GM11168 (cell line): ENCODE results near the gene PTPRN2.

Experiments
- in situ Hi-C: fragments of 300-500 bp; cut with MboI; formaldehyde crosslinking; loops from one replicate; pipeline ENCODE4 v1.12.0; 2022; ENCODE audit warnings: low sequenced_read_pairs; ENCODE audit not compliant: unreplicated experiment

The PTPRN2 gene

DNA sequence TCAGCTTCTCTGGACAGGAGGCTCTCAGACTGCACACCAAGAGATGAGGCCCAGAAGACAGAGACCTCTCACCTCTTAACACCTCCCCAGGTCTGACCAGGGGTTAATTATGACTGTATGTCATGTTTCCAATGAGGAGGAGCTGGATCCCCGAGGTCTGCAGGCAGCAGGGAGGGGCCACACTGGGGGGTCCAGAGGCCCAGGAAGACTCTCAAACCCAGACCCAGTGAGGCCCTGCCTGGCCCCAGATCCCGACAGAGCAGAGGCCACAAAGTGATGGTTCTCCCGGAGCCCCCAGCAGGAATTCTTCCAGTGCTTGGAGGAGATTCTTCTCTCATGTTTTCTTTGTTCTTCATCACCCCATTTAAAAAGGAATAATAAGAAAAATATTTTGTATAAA is 28.8 kb downstream of the PTPRN2 start:
- in situ Hi-C loops = no loop called here

DNA sequence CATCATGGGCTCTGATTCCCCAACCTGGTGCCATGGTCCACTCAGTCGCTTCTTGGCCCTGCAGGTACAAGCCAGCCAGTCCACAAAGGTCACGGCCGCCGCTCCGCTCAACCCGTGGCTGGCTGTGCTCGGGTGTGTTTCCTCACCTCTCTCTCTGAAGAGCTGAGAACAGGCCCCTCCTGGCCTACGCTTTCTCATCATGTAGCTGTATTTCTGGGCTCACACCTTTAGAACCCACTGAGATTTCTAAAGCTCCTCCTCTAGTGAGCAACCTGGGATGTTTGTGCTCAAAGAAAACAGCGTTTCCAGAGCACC is 30.2 kb downstream of the PTPRN2 start:
- in situ Hi-C loops = no loop called here

DNA sequence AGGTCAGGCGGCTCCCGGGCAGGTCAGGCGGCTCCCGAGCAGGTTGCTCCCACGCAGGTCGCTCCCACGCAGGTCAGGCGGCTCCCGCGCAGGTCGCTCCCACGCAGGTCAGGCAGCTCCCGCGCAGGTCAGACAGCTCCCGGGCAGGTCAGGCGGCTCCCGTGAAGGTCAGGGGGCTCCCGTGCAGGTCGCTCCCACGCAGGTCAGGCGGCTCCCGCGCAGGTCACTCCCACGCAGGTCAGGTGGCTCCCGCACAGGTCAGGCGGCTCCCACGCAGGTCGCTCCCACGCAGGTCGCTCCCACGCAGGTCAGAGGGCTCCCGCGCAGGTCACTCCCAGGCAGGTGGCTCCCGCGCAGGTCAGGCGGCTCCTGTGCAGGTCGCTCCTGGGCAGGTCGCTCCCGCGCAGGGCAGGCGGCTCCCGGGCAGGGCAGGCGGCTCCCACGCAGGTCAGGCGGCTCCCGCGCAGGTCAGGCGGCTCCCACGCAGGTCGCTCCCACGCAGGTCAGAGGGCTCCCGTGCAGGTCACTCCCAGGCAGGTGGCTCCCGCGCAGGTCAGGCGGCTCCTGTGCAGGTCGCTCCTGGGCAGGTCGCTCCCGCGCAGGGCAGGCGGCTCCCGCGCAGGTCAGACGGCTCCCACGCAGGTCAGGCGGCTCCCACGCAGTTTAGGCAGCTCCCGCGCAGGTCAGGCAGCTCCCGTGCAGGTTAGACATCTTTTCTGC is 30.7 kb downstream of the PTPRN2 start:
- in situ Hi-C loops = no loop called here

DNA sequence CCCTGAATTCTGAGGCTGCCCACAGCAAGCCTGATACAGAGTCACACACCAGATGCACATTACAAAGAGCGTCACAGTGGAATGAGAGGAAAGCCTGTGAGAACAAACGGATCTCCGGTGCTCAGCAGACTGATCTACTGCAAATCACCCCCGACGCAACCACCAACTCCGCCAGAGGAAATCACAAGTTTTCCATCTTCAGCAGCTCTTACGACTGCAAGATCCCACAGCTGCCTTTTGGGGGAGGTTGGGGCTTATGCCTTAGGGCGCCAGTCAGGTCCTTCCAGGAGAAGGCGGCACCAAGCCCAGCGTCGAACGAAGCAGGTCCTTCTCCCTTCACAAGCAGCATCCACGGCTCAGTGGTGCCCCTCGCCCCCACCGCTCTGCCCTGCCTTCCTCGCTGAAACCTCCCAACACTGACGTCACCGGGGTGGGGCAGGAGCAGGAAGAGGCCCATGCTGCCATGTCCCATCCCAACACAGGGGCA is 32.5 kb downstream of the PTPRN2 start:
- in situ Hi-C loops = no loop called here

DNA sequence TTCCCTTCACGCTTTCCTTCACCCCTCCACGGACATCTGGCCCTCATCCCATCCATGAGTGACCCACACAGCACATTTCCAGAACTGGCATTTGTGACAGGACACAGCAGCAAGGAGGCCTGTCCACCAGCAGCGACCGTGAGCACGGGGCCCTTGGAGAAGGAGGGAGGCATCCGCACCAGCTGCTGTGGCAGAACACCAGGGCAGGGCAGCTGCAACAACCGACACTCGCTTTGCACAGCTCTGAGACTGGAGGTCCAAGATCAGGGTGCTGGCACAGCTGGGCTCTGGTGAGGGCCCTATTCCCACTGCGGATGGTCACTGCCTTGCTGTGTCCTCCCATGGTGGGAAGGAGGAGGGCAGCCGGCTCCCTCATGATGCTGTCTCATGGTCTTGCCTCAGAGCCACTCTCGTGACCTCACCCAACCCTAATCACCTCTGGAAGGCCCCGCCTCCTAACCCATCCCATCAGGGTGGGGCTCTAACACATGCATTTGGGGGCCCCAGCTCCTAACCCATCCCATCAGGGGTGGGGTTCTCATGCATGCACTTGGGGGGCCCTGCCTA is 36.7 kb downstream of the PTPRN2 start:
- in situ Hi-C loops = no loop called here

DNA sequence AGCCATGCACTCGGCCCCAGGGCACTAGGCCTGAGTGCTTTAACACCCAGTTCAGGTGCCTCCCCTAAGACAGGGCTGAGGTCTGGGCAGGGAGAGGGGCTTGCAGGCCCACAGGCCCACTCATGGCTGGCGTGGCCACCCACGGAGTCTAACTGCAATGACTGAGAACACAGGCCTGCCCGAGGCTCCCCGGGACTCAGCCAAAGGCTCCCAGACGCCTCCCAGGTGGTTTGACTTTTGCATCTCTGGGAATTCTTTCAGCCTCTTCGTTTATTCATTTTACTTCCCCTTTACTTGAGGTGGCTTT is 37.3 kb downstream of the PTPRN2 start:
- in situ Hi-C loops = no loop called here

DNA sequence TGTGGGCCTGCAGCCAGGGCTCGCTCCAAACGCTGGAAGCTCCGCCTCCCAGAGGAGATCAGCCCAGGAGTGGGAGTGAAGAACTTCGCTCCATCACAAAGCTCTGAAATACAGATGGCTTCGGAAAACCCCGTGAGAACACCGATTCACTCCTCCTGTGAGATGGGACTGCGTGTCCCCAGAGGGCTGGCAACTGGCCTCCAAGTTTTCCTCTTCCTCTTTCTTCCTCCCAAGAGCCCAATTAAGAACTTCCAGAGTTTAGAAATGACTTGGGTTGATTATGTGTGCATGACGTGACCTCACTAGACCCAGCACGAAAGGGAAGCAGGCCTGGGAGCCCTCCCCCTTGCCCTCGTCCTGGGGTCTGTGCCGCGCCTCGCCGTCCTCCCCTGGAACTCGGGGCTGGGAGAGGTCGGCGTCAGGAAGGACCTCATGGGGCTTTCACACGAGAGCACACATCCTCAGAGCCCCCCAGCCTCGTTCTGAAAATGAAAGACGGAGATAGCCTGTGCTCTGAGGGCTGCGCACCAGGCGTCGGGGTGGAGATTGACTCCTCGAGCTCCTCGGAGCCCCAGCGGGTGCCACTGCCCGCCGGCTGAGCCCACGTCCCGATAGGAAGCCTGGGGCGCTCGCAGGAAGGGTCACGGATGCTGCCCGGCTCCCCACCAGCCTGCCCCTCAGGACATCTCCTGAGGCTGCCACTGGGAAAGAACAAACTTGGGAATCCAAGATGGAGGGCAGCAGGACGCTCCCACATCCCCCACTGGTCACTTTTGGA is 37.8 kb downstream of the PTPRN2 start:
- in situ Hi-C loops = no loop called here

DNA sequence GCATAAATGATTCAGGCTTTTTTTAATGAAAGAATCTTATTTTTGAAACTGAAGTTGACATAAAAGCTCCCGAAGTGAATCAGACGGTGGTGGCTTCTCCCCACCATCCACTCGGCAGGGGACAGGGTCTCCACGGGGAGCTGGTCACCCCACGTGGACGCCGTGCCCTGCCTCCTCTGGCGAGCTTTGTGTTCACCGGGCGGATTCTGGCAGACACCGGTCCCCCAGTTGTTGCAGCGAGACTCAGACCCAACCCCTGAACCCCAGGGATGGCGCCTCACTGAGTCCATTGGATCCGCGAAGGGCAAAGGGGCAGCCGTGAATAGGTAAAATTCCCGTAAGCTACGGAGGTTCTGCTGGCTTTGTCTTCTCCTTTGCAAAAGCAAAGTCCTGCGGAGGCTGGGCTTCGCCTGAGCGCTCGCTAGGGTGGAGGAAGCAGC is 38.4 kb downstream of the PTPRN2 start:
- in situ Hi-C loops = no loop called here

DNA sequence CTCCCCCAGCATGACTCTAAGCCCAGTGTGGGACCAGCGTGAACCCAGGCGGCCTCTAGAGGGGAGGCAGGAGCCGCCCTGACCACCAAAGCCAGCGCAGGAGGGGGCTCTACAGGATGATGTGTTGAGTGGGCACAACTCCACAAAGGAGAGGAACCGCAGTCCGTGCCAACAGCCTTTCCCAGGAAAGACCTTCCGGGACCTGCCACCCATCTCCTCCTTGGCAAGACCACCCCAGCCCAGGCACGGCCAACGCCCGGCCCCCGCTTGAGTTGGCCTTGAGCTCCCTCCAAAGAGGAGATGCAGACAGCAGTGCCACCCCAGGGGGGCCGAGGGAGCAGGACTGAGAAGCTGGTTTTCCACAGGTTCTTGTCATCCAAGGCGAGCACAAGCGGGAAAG is 38.9 kb downstream of the PTPRN2 start:
- in situ Hi-C loops = no loop called here

DNA sequence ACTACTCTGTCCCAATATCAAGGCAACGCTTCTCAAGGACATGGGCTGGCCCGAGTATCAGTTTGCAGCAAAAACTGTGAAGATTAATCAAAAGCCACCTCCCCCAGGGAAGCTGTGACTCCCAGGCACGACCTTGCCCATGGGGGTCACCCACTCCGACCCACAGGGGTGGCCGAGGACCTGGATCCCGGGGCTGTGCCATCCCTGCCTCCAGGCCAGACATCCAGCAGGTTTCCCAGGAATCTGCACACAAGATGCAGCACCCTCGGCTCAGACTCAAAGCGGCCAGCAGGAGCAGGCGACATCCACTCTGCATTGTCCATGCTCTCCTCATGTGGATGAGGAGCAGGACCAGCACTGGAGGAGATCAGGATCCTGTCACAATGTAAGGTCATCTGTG is 39.8 kb downstream of the PTPRN2 start:
- in situ Hi-C loops = no loop called here

DNA sequence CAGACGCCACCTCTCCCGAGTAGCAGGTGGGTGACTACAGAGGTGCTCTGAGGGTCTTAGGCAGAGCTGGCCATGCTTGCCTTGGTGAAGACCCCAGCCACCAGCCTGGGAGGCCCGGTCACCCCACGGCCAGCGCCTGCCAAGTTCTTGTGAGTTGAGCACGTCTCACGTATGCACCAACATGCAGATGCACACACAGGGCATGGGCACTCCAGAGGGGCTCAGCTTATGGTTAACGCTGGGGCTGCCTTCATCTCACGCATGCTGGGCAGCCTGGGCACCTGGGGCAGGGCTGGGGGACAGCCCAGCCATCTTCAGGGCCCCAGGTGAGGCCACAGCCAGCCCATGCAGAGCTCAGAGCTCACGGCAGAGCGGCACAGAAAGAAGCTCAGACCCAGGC is 41.0 kb downstream of the PTPRN2 start:
- in situ Hi-C loops = no loop called here

DNA sequence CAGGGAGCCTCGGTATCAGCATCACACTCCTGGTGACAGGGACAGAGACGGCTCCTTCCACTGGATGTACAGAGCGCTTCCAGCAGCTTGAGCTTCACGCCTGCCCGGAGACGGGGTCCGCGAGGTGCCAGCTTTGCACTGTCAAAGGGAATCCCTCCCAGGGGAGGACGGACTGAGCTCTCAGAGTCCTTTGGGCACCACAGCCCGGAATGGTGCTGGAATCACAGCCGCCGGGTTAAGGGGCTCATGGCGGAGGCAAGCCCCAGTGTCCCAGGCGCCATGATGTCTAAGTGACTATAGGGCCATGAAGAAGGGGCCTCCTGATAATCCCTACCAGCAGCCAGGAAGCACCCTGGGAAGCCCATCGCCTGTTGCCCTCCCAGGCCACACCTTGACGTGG is 41.4 kb downstream of the PTPRN2 start:
- in situ Hi-C loops = no loop called here

DNA sequence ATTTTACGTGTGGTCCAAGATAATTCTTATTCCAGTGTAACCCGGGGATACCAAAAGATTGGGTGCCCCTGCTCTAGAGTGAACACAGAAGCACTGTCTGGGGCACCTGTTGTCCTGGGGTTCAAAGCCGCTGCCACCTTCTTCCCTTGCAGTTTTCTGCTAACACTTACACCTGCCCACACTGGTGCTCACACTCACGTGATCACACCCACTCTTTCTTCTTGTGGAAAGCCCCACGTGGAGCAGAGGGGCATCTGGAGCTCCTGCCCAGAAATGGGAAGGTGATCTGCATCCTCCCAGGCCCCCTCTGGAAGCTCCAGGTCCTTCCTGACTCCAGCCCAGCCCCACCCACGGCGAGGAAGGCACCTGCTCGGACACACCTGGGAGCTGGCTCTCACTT is 42.9 kb downstream of the PTPRN2 start:
- in situ Hi-C loops = no loop called here

DNA sequence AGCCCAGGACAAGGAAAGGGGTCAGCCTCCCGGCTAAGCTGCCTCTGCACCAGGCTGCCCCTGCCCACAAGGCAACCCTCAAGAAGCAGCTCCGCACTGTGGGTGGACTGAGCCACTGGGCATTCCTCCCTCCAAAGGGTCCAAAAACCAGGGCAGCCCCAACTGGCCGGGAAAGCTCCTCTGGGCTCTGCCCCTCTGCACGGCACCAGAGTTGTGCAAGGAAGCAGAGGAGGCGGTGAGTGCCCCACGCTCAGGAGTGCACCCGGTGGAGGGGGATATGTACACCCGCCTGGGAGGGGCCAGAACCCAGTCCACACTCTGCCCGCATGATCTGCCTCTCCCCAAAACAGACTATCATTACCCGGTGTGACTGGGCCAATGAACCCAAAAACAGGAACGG is 43.8 kb downstream of the PTPRN2 start:
- in situ Hi-C loops = no loop called here

DNA sequence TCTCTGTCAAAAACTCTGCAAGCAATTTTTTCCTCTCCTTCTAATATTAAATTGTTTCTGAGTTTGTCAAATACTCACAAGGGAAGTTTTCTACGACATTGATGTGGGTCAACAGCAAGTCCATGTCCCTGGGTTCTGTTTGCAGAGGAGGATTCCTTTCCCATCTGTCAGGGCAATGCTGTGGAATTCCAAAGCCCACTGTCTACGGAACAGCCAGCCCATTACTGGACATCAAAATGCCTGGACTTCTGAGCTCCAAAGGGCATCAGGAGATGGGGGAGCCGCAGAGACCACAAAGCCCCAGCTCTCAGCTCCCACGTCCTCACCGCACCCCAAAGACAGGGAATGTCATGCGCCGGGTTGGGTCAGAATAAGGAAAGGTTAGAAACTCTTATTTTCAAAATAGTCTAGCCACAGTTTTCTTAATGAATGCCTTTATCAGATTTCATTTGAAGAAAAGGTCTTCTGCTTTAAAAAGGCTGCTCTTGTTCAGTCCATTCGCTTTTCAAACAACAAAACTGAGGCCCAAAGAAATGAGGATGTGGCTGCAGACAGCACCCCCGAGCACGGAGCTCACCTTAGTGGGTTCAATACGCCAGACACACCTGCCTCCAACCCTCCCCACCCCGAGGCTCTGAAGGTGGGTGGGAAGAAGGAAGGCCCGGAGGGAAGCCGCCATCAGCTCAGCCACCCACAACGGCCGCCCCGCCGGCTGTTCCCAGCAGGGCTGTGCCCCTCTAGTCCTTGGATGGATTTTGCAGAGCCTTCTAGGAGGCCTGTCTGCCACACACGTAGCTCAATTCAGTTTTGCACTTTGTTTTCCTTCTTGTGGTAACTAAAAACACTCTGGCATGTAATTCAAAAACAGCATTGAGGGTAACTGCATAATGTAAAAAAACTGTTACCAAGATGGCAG is 44.7 kb downstream of the PTPRN2 start:
- in situ Hi-C loops = no loop called here

DNA sequence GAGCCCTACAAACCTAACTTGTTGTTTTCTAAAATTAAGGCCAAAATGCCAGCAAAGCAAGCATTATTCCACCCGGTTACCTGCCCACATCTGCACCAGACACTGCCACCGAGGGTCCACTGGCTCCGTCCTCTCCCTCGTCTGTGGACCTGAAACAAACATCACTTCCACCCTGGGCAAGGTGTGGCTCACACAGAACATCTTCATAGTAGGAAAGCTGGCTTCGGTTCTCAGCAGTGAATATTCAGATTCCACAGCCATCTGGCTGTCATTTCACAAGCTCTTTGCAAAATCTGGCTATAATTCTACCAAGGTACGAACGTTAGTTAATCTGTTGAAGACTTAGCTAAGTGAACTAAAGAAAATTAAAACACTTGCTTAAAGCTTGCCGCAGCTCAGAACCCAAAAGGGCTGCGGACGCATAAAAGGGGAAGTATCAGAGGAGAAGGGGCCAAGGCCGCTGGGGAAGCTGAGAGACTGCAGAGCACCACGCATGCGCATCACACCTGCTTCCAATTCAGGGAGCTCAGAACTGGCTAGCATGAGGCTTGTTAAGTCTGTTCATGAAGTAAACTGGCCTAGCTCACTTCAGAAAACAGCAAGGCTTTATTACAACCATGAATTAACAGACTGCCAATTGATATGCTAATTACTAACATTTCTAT is 46.1 kb downstream of the PTPRN2 start:
- in situ Hi-C loops = no loop called here

DNA sequence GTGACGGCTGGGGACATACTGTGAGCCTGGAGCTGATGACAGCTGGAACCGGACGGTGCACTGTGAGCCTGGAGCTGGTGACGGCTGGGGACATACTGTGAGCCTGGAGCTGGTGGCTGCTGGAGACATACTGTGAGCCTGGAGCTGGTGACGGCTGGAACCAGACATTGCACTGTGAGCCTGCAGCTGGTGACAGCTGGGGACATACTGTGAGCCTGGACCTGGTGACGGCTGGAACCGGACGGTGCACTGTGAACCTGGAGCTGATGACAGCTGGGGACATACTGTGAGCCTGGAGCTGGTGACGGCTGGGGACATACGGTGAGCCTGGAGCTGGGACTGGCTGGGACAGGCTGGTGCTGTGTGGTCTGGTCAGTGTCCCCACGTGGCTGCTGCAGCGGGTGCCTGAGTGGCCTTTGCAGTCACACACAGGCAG is 47.9 kb downstream of the PTPRN2 start:
- in situ Hi-C loops = no loop called here

DNA sequence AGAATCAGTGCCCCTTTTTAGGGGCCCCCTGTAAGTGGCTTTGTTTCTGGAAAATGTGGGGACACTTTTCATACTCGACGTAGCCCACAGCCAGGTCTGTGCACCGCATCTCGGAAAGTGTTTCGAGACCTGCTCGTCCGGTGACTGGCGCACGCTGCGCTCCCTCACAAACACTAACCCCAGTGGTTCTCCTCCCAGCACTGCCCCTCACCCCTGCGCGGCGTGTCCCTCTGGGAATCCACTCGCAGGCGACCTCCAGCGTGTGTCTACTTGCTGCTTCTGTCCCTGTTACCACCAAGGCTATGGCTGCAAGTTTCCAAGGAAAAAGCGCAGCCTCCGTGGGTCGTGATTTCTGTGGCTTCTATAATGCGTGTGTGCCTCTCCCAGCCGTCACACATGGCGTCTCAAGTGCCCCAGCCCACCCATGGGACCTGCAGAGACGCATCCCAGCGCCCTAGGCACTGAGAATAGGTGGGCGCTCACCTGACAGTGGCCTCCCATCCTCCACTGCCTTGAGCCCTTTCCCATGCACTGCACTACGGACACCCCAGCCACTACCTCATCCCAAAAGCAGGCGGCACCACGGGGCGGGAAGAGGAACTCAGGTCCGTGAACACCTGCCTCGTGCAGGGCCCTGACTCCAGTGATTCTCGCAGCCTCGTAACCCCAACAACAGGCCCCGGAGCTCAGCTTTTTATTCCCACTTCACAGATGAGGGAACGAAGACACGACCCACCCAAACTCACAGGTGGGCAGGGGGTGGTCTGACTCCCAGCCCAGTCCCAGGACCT is 49.3 kb downstream of the PTPRN2 start:
- in situ Hi-C loops = no loop called here

DNA sequence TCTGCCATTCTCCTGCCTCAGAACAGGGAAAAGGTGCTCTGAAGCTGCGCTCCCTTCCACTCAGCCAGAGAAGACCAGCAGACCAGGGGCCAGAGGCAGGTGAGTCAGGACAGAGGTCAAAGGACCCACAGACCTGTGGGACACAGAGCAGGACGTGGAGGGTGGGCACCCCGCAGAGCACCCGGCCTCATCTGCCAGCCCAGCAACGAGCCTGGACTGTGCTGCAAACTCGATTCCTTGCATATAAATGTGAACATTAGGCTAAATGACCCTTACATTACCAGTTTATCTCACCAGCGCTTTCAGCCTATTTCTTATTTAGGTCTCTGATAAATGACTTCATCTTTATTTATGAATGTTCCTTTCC is 50.1 kb downstream of the PTPRN2 start:
- in situ Hi-C loops = no loop called here
